Testis (tissue), 3 donors: ENCODE data around the gene WDFY4. TPM values are rescaled to one million over a fixed set of nuclear protein-coding genes. Genes with fewer than 3 reads are reported as not detected.

Experiments
- DNase-seq: peaks from one replicate; pipeline ENCODE4 v3.0.0-alpha.2; 2019
- H3K27ac ChIP-seq, 2 donors: fragments of 200-600 bp; sonication (generic); one replicate each; pipeline ENCODE4 v1.5.1; 2019
- H3K27me3 ChIP-seq: fragments of 200-600 bp; sonication (generic); one replicate; pipeline ENCODE4 v1.5.1; 2019
- H3K36me3 ChIP-seq: fragments of 200-600 bp; sonication (generic); one replicate; pipeline ENCODE4 v1.5.1; 2017; ENCODE audit warnings: low read depth; ENCODE audit errors: missing control alignments
- H3K4me1 ChIP-seq: fragments of 200-600 bp; sonication (generic); one replicate; pipeline ENCODE4 v1.5.1; 2019
- H3K4me3 ChIP-seq, 2 donors: fragments of 200-600 bp; sonication (generic); one replicate each; pipeline ENCODE4 v1.5.1; 2017 to 2019
- H3K9me3 ChIP-seq: fragments of 200-600 bp; sonication (generic); one replicate; pipeline ENCODE4 v1.5.1; 2017
- CTCF ChIP-seq, 3 experiments: fragments of 450-650 bp in 2 of 3; fragments of 200-600 bp in 1 of 3; sonication (generic) in 1 of 3; IDR thresholded peaks; one replicate each; pipeline ENCODE4 v1.5.1; 2016 to 2019; ENCODE audit warnings: antibody characterized with exemption in 3 of 3, mild to moderate bottlenecking in 2 of 3, moderate library complexity in 1 of 3
- POLR2A ChIP-seq: fragments of 450-650 bp; IDR thresholded peaks from one replicate; pipeline ENCODE4 v1.6.1; 2017; ENCODE audit warnings: antibody characterized with exemption, mild to moderate bottlenecking, moderate library complexity
- WGBS, 2 donors: methylation state at CpG; one replicate each; pipeline ENCODE4 v1.1.5; 2018; 5-methylcytosine and 5-hydroxymethylcytosine counted together
- intact Hi-C: fragments of 100-400 bp; cut with DNase I; formaldehyde crosslinking; loops from one replicate; pipeline ENCODE4 v1.15.1; 2023; ENCODE audit warnings: low total_unique reads
- polyA plus RNA-seq: library from polyadenylated mRNA; stranded (reverse); fragments of 350-450 nt; fragmentation: Illumina TruSeq; extraction: RNeasy Lipid Tissue Mini Kit (QIAGEN cat#74804); gene quantifications from one replicate; pipeline ENCODE4 v1.2.3, GENCODE V29; 2014; ENCODE audit warnings: low read depth, low replicate concordance; ENCODE audit not compliant: insufficient read depth
- total RNA-seq, 2 donors: library from RNA; depleted of rRNA; stranded (reverse); fragments of >200 nt; gene quantifications; one replicate each; pipeline ENCODE4 v1.2.3, GENCODE V29; 2016

WDFY4 gene
- total and polyA plus RNA-seq, 3 donors from 2014 or later, result 10.2 to 21.5 (median 18.4) TPM

GRCh38 chr10:48847691-48848090, 163.0 kb downstream of the WDFY4 start:
- no peak for DNase-seq
- 92 to 94% methylated on average over 5 of the region's 5 CpGs for WGBS, 2 donors
- intact Hi-C loops, result no loop called here

GRCh38 chr10:48856855-48857254, 172.2 kb downstream of the WDFY4 start:
- intact Hi-C loops, result no loop called here
- Histone ChIP-seq H3K4me3 (no peak overlapping the region), H3K36me3 (no peaks in the 10 kb centered on the region), H3K27me3 (no peaks in the 10 kb centered on the region), H3K9me3 (no peaks in the 10 kb centered on the region), H3K4me1 (no peaks in the 10 kb centered on the region), H3K27ac (no peak overlapping the region)
- no peak for DNase-seq
- TF ChIP-seq CTCF (IDR thresholded peaks at IDR 0.05) (no peak), POLR2A (no peak)

More at GRCh38 chr10:48847691-48848090, 163.0 kb downstream of the WDFY4 start:
- Histone ChIP-seq H3K4me1 (no peaks in the 10 kb centered on the region), H3K27me3 (no peaks in the 10 kb centered on the region), H3K9me3 (no peaks in the 10 kb centered on the region), H3K4me3 (no peak overlapping the region), H3K27ac (no peak overlapping the region), H3K36me3 (no peaks in the 10 kb centered on the region)
- TF ChIP-seq POLR2A, result no peak
- no peak for TF ChIP-seq CTCF (IDR thresholded peaks at IDR 0.05)

GRCh38 chr10:48872234-48872633, 187.6 kb downstream of the WDFY4 start:
- Histone ChIP-seq H3K4me3 (no peak overlapping the region), H3K27ac (no peak overlapping the region), H3K36me3 (no peaks in the 10 kb centered on the region), H3K9me3 (no peaks in the 10 kb centered on the region), H3K27me3 (no peaks in the 10 kb centered on the region), H3K4me1 (no peaks in the 10 kb centered on the region)
- 94 to 96% methylated on average over 1 of the region's 1 CpG for WGBS, 2 donors
- intact Hi-C loops, result no loop called here
- no peak for TF ChIP-seq POLR2A
- no peak for TF ChIP-seq CTCF (IDR thresholded peaks at IDR 0.05)
- DNase-seq, result no peak

GRCh38 chr10:48878091-48878490, 193.4 kb downstream of the WDFY4 start:
- WGBS, 2 donors, result 84 to 95% methylated on average over 3 of the region's 3 CpGs
- H3K4me3 ChIP-seq, result no peak overlapping the region
- H3K27me3 ChIP-seq, result no peaks in the 10 kb centered on the region
- intact Hi-C loops, result no loop called here
- no peak for TF ChIP-seq CTCF (IDR thresholded peaks at IDR 0.05)
- no peak for TF ChIP-seq POLR2A
- no peaks in the 10 kb centered on the region for H3K36me3 ChIP-seq
- H3K4me1 ChIP-seq, result no peaks in the 10 kb centered on the region
- DNase-seq, result no peak
- no peaks in the 10 kb centered on the region for H3K9me3 ChIP-seq
- no peak overlapping the region for H3K27ac ChIP-seq

- 71 to 85% methylated on average over 5 of the region's 5 CpGs for WGBS, 2 donors
- Histone ChIP-seq H3K27ac (no peak overlapping the region), H3K4me3 (no peak overlapping the region), H3K9me3 (no peaks in the 10 kb centered on the region), H3K4me1 (no peaks in the 10 kb centered on the region), H3K36me3 (no peaks in the 10 kb centered on the region), H3K27me3 (no peaks in the 10 kb centered on the region)
- no peak for DNase-seq
- TF ChIP-seq CTCF (IDR thresholded peaks at IDR 0.05) (no peak), POLR2A (no peak)
- intact Hi-C loops, result no loop called here
These were observed 194.8 kb downstream of the WDFY4 start for GRCh38 chr10:48879451-48879850.
